ENCODE data around the gene USP47. TPM values are rescaled to one million over a fixed set of nuclear protein-coding genes. Genes with fewer than 3 reads are reported as not detected.

Gene USP47
- total and polyA plus RNA-seq, 2 experiments from 2014 or later = 16.3 to 36.7 TPM

DNA sequence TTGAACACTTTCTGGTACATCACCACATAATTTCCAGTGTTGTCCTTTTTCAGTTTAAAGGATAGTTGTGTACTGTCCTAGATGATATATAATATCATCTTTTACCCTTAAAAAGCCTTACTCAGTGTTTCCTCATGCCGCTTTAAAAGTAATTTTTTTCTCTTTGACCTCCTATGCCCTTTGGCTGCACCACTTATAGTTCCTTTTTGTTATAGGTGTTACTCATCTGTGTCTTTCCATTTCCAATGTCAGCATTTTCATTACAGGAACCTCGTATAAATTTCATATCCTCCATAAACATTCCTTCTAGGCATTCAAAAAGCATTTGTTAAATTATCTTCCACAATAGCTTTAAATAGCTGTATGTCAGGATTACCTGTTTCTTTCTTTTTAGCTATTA is 40.8 kb downstream of the USP47 start (continued):
- no peak for TF ChIP-seq CTCF (conservative IDR thresholded peaks at IDR 0.05; ENCODE audit: low read depth in 2 of 2)

GRCh38 chr11:11884351-11884750 is 42.6 kb downstream of the USP47 start:
- DNase-seq (ENCODE audit: low spot score) = no peak
- H2AFZ ChIP-seq = no peak overlapping the region
- no peaks in the 10 kb centered on the region for H3K27me3 Mint-ChIP-seq (ENCODE audit: insufficient read depth, low read depth, poor library complexity)
- no peaks in the 10 kb centered on the region for H3K9me3 Mint-ChIP-seq
- peaks cover 2% of the 10 kb centered on the region; the same call in 1 of the 2 replicates for H3K9me2 ChIP-seq (ENCODE audit: insufficient read depth)
- no peak overlapping the region for H3K27ac ChIP-seq (ENCODE audit: low read depth)
- no peak overlapping the region for H3K4me3 Mint-ChIP-seq
- H3F3A ChIP-seq (replicated peaks; ENCODE audit: low read depth) = no peaks in the 10 kb centered on the region
- no peaks in the 10 kb centered on the region for H3K4me1 ChIP-seq (ENCODE audit: insufficient read depth)
- H3K36me3 Mint-ChIP-seq (ENCODE audit: low read depth) = peaks cover 25% of the 10 kb centered on the region
- H3K27me3 ChIP-seq (ENCODE audit: insufficient read depth) = no peaks in the 10 kb centered on the region
- H4K20me1 ChIP-seq (replicated peaks; ENCODE audit: insufficient read depth) = no peaks in the 10 kb centered on the region
- H3K4me1 Mint-ChIP-seq = peaks cover 1% of the 10 kb centered on the region; the same call in 1 of the 3 replicates
- TF ChIP-seq, protein P1, sequence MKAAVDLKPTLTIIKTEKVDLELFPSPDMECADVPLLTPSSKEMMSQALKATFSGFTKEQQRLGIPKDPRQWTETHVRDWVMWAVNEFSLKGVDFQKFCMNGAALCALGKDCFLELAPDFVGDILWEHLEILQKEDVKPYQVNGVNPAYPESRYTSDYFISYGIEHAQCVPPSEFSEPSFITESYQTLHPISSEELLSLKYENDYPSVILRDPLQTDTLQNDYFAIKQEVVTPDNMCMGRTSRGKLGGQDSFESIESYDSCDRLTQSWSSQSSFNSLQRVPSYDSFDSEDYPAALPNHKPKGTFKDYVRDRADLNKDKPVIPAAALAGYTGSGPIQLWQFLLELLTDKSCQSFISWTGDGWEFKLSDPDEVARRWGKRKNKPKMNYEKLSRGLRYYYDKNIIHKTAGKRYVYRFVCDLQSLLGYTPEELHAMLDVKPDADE (IDR thresholded peaks at IDR 0.05) = no peak
- no peak for TF ChIP-seq CREB1 (CRISPR knock-in tag; IDR thresholded peaks at IDR 0.05; ENCODE audit: low read depth)
- TF ChIP-seq STAT1 (IDR thresholded peaks at IDR 0.05; ENCODE audit: unreplicated experiment) = no peak
- no peak for TF ChIP-seq ZNF331 (CRISPR knock-in tag; IDR thresholded peaks at IDR 0.05; ENCODE audit: low read depth)
- no peak for TF ChIP-seq EZH2 (IDR thresholded peaks at IDR 0.05; ENCODE audit: low read depth, unreplicated experiment)
- no peak for TF ChIP-seq ZNF114 (CRISPR knock-in tag; IDR thresholded peaks at IDR 0.05)
- H3K79me2 ChIP-seq (replicated peaks; ENCODE audit: insufficient read depth) = peaks cover 35% of the 10 kb centered on the region; the same call in 1 of the 2 replicates
- no peak for ATAC-seq
- no peak overlapping the region for H3K27ac Mint-ChIP-seq
- no peak overlapping the region for H3K4me2 ChIP-seq
- H3K4me3 ChIP-seq = no peak overlapping the region
- H3K36me3 ChIP-seq (ENCODE audit: insufficient read depth) = peaks cover 23% of the 10 kb centered on the region; the same call in 1 of the 2 replicates

DNA sequence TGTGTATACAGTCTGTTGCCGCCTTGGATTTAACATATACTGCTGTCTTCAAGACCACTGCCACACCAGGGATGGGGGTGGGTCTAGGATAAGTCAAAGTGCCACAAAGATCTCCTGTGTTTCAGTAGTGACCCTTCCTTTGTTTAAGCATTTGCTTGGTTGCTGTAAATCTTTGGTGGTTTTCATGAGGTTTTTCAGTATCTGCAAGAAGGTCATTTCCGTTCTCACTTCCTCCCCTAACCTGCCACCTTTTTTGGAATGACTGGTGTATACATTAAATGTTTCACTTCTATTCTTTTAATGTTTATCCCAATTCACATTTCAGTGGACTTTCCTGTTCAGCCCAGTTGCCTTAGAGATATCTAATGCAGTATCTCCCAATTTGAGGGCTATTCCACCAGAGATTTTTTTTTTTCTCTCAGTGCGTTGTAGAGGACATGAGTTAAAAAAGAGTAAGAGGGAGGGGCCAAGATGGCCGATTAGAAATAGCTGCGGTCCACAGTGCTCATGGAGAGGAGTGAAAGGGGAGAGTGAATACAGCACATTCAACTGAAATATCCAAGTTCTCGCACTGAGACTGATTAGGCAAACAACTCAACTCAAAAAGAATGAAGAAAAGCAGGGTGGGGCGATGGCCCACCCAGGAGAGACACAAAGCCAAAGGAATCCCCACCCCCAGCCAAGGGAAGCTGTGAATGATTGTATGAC is 43.2 kb downstream of the USP47 start:
- Histone ChIP-seq H2AFZ (no peak overlapping the region), H4K20me1 (replicated peaks; ENCODE audit: insufficient read depth) (no peaks in the 10 kb centered on the region), H3K4me1 (ENCODE audit: insufficient read depth) (no peaks in the 10 kb centered on the region), H3F3A (replicated peaks; ENCODE audit: low read depth) (no peaks in the 10 kb centered on the region), H3K27ac (ENCODE audit: low read depth) (no peak overlapping the region), H3K36me3 (ENCODE audit: insufficient read depth) (peaks cover 23% of the 10 kb centered on the region; the same call in 1 of the 2 replicates), H3K4me3 (no peak overlapping the region), H3K79me2 (replicated peaks; ENCODE audit: insufficient read depth) (peaks cover 30% of the 10 kb centered on the region; the same call in 1 of the 2 replicates), H3K9me2 (ENCODE audit: insufficient read depth) (peaks cover 2% of the 10 kb centered on the region; the same call in 1 of the 2 replicates), H3K4me2 (no peak overlapping the region), H3K27me3 (ENCODE audit: insufficient read depth) (no peaks in the 10 kb centered on the region)
- no peak overlapping the region for H3K4me3 Mint-ChIP-seq
- ATAC-seq (no peak), DNase-seq (ENCODE audit: low spot score) (no peak)
- peaks cover 25% of the 10 kb centered on the region for H3K36me3 Mint-ChIP-seq (ENCODE audit: low read depth)
- no peaks in the 10 kb centered on the region for H3K9me3 Mint-ChIP-seq
- no peaks in the 10 kb centered on the region for H3K27me3 Mint-ChIP-seq (ENCODE audit: insufficient read depth, low read depth, poor library complexity)
- no peaks in the 10 kb centered on the region for H3K4me1 Mint-ChIP-seq
- no peak overlapping the region for H3K27ac Mint-ChIP-seq
- TF ChIP-seq JUNB (IDR thresholded peaks at IDR 0.05; ENCODE audit: unreplicated experiment) (no peak), NANOG (IDR thresholded peaks at IDR 0.05; ENCODE audit: borderline replicate concordance) (no peak), POLR2AphosphoS5 (IDR thresholded peaks at IDR 0.05; ENCODE audit: low read depth) (no peak), ZNF331 (CRISPR knock-in tag; IDR thresholded peaks at IDR 0.05; ENCODE audit: low read depth) (no peak), EZH2 (IDR thresholded peaks at IDR 0.05; ENCODE audit: low read depth, unreplicated experiment) (no peak), STAT1 (IDR thresholded peaks at IDR 0.05; ENCODE audit: unreplicated experiment) (no peak)
- TF ChIP-seq, protein P1 (IDR thresholded peaks at IDR 0.05) = no peak
